Panc1 (cell line): ENCODE measurements around the gene ACTL6A. TPM values are rescaled to one million over a fixed set of nuclear protein-coding genes. Genes with fewer than 3 reads are reported as not detected.

Source experiments
- ATAC-seq: fragments of 200-7000 bp; cut with Tn5 transposase; 2 replicates; pipeline ENCODE4 v1.9.1; 2020; ENCODE audit warnings: mild to moderate bottlenecking, moderate library complexity
- BruUV-seq: library from RNA; stranded (reverse); fragments of 400-500 nt; replicated peaks from 2 replicates; lab custom pipeline; 2021; lab: Mats Ljungman, UMichigan
- CTCF ChIA-PET: fragments of 300-600 bp; sonication (Branson Sonifier 250); formaldehyde crosslinking; loops from one replicate; lab custom pipeline; 2022; ENCODE audit warnings: antibody characterized with exemption; lab: Charles Lee
- POLR2A ChIA-PET: fragments of 300-600 bp; sonication (Branson Sonifier 250); formaldehyde crosslinking; loops from one replicate; lab custom pipeline; 2022; ENCODE audit warnings: antibody characterized with exemption; lab: Charles Lee
- DNase-seq: peaks from one replicate; pipeline ENCODE4 v3.0.0-alpha.2; 2010; ENCODE audit warnings: low read depth, low spot score
- H3K27ac ChIP-seq: 2 replicates; pipeline ENCODE4 v1.5.1; 2011; ENCODE audit warnings: mild to moderate bottlenecking, low read length, inconsistent platforms
- H3K27me3 ChIP-seq: fragments of 200-500 bp; sonication (Bioruptor generic); 2 replicates; pipeline ENCODE4 v1.6.0; 2014; ENCODE audit warnings: low read length, inconsistent platforms; ENCODE audit not compliant: control insufficient read depth, insufficient read depth
- H3K36me3 ChIP-seq: fragments of 200-500 bp; sonication (Bioruptor generic); 2 replicates; pipeline ENCODE4 v1.5.1; 2014; ENCODE audit warnings: inconsistent platforms, mild to moderate bottlenecking, low read length, moderate library complexity; ENCODE audit not compliant: control insufficient read depth, insufficient read depth
- H3K4me1 ChIP-seq: 2 replicates; pipeline ENCODE4 v1.5.1; 2011; ENCODE audit warnings: inconsistent platforms, mild to moderate bottlenecking, low read length, moderate library complexity; ENCODE audit not compliant: control insufficient read depth, insufficient read depth
- H3K4me3 ChIP-seq, 2 experiments: 2 replicates each; pipeline ENCODE4 v1.5.1; 2011 to 2012; ENCODE audit warnings: low read depth in 2 of 2, low read length in 2 of 2, mild to moderate bottlenecking in 2 of 2, inconsistent platforms in 1 of 2, moderate library complexity in 1 of 2
- H3K9me3 ChIP-seq: fragments of 200-500 bp; sonication (Bioruptor generic); 2 replicates; pipeline ENCODE4 v1.5.1; 2014; ENCODE audit warnings: low read depth, mild to moderate bottlenecking, inconsistent platforms, low read length, moderate library complexity; ENCODE audit not compliant: control insufficient read depth, insufficient read depth
- POLR2AphosphoS5 ChIP-seq: IDR thresholded peaks from 2 replicates; pipeline ENCODE4 v1.6.1; 2012; ENCODE audit warnings: mild to moderate bottlenecking, low read depth, low read length, moderate library complexity
- SIN3A ChIP-seq: IDR thresholded peaks from 2 replicates; pipeline ENCODE4 v1.6.1; 2012; ENCODE audit warnings: low read depth, mild to moderate bottlenecking, low read length, moderate library complexity, borderline replicate concordance; ENCODE audit not compliant: insufficient read depth
- TCF7L2 ChIP-seq: IDR thresholded peaks from 2 replicates; pipeline ENCODE4 v1.6.1; 2011; ENCODE audit warnings: mild to moderate bottlenecking, low read depth, low read length, inconsistent platforms
- in situ Hi-C: cut with HindIII; loops from 2 replicates; pipeline ENCODE4 v1.10.0; 2016; ENCODE audit warnings: low sequenced_read_pairs, low pct_unique_long_range_greater_than_20kb
- intact Hi-C: fragments of 100-400 bp; cut with micrococcal nuclease; formaldehyde crosslinking; loops from one replicate; pipeline ENCODE4 v1.10.0; 2022; ENCODE audit not compliant: unreplicated experiment
- total RNA-seq: library from RNA; stranded (reverse); gene quantifications from one replicate; pipeline ENCODE4 v1.2.1, GENCODE V29; 2021; ENCODE audit not compliant: unreplicated experiment
- TF ChIP-seq, protein P1 (sequence below): fragments of 450-650 bp; IDR thresholded peaks from 2 replicates; pipeline ENCODE4 v1.5.1; 2017; ENCODE audit warnings: mild to moderate bottlenecking
- TF ChIP-seq, protein P2 (sequence below), 2 experiments: IDR thresholded peaks; 2 replicates each; pipeline ENCODE4 v1.6.1; 2011 to 2012; ENCODE audit warnings: low read depth in 2 of 2, control low read depth in 1 of 2, low read length in 1 of 2, mild to moderate bottlenecking in 1 of 2, moderate library complexity in 1 of 2; ENCODE audit not compliant: insufficient read depth in 1 of 2

Gene ACTL6A
- total RNA-seq, 1 experiment from 2014 or later = 122 TPM

DNA sequence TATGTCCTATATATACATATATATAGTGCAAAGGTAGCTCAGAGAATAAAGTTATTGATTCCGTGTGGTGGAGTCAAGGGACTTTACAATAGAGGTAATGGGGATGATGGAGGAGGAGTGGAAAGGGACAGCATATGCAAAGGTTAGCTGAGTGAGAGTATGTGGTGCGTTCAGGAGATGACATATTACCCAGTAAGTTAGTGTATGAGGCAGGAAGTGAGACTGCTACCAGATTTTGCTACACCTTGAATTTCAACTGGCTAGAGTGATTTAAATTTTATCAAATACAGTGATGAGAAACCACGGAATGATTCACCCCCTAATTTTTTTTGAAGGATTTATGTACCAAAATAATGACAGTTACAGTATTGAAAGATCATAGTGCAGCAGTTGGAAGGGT lies 2.8 kb downstream of the ACTL6A start:
- ATAC-seq = no peak
- TF ChIP-seq, protein P1, sequence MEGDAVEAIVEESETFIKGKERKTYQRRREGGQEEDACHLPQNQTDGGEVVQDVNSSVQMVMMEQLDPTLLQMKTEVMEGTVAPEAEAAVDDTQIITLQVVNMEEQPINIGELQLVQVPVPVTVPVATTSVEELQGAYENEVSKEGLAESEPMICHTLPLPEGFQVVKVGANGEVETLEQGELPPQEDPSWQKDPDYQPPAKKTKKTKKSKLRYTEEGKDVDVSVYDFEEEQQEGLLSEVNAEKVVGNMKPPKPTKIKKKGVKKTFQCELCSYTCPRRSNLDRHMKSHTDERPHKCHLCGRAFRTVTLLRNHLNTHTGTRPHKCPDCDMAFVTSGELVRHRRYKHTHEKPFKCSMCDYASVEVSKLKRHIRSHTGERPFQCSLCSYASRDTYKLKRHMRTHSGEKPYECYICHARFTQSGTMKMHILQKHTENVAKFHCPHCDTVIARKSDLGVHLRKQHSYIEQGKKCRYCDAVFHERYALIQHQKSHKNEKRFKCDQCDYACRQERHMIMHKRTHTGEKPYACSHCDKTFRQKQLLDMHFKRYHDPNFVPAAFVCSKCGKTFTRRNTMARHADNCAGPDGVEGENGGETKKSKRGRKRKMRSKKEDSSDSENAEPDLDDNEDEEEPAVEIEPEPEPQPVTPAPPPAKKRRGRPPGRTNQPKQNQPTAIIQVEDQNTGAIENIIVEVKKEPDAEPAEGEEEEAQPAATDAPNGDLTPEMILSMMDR = no peak
- TF ChIP-seq, protein P2, sequence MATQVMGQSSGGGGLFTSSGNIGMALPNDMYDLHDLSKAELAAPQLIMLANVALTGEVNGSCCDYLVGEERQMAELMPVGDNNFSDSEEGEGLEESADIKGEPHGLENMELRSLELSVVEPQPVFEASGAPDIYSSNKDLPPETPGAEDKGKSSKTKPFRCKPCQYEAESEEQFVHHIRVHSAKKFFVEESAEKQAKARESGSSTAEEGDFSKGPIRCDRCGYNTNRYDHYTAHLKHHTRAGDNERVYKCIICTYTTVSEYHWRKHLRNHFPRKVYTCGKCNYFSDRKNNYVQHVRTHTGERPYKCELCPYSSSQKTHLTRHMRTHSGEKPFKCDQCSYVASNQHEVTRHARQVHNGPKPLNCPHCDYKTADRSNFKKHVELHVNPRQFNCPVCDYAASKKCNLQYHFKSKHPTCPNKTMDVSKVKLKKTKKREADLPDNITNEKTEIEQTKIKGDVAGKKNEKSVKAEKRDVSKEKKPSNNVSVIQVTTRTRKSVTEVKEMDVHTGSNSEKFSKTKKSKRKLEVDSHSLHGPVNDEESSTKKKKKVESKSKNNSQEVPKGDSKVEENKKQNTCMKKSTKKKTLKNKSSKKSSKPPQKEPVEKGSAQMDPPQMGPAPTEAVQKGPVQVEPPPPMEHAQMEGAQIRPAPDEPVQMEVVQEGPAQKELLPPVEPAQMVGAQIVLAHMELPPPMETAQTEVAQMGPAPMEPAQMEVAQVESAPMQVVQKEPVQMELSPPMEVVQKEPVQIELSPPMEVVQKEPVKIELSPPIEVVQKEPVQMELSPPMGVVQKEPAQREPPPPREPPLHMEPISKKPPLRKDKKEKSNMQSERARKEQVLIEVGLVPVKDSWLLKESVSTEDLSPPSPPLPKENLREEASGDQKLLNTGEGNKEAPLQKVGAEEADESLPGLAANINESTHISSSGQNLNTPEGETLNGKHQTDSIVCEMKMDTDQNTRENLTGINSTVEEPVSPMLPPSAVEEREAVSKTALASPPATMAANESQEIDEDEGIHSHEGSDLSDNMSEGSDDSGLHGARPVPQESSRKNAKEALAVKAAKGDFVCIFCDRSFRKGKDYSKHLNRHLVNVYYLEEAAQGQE (IDR thresholded peaks at IDR 0.05; ENCODE audit: insufficient read depth in 1 of 2, low read depth in 2 of 2, low read length in 1 of 2) = no peak
- TF ChIP-seq SIN3A (no peak), POLR2AphosphoS5 (no peak), TCF7L2 (no peak)
- peaks cover 5% of the 10 kb centered on the region for H3K36me3 ChIP-seq
- DNase-seq = no peak
- peaks cover 16% of the 10 kb centered on the region for H3K4me1 ChIP-seq
- intact Hi-C loops = no loop called here
- H3K9me3 ChIP-seq = no peaks in the 10 kb centered on the region
- no TSS peak for BruUV-seq
- CTCF ChIA-PET = interaction anchor here (0.7 kb wide), 1 partner anchor 10 kb away, joined by 3 read pairs; no protein-coding TSS in a partner anchor
- H3K27me3 ChIP-seq = no peaks in the 10 kb centered on the region
- in situ Hi-C loops = no loop called here
- H3K4me3 ChIP-seq = no peak overlapping the region
- no peak overlapping the region for H3K27ac ChIP-seq
- POLR2A ChIA-PET = interaction anchor here (1.0 kb wide), 1 partner anchor 10 kb away, joined by 3 read pairs; no protein-coding TSS in a partner anchor

DNA sequence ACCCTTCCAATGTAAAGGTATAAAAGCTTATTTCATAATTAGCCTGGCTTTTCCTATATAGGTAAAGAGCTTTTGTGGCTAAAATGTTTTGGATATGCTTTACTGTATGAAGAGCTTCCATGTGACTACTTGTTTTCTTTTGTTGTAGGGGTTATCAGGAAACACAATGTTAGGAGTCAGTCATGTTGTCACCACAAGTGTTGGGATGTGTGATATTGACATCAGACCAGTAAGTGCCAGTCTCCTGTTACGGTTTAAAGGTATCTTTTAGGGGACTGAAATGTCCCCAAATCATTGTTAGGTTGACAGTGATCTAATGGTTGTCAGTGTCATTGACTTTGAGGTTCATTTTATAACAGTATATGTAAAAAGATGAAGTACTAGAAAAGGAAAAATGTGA lies 18.3 kb downstream of the ACTL6A start:
- peaks cover 47% of the 10 kb centered on the region for H3K36me3 ChIP-seq
- intact Hi-C loops (no loop called here), in situ Hi-C loops (no loop called here)
- ATAC-seq = no peak
- no peak for TF ChIP-seq POLR2AphosphoS5
- TF ChIP-seq, protein P2 (IDR thresholded peaks at IDR 0.05; ENCODE audit: insufficient read depth in 1 of 2, low read depth in 2 of 2, low read length in 1 of 2) = no peak
- TF ChIP-seq, protein P1 = no peak
- TF ChIP-seq SIN3A = no peak
- TF ChIP-seq TCF7L2 = no peak
- H3K27me3 ChIP-seq = no peaks in the 10 kb centered on the region
- POLR2A ChIA-PET = no interaction called here
- no TSS peak for BruUV-seq
- DNase-seq = no peak
- CTCF ChIA-PET = interaction anchor here (1.1 kb wide), 1 partner anchor 18 kb away, joined by 3 read pairs; the partner anchor contains the start of gene ACTL6A
- no peaks in the 10 kb centered on the region for H3K9me3 ChIP-seq
- no peak overlapping the region for H3K27ac ChIP-seq
- H3K4me3 ChIP-seq = no peak overlapping the region
- no peaks in the 10 kb centered on the region for H3K4me1 ChIP-seq
